GM13977 (cell line): ENCODE data around the gene BCAS3.

Experiments
- DNase-seq: peaks from one replicate; pipeline ENCODE4 v3.0.0; 2012; ENCODE audit warnings: low spot score
- CTCF ChIP-seq: IDR thresholded peaks from 2 replicates; pipeline ENCODE4 v1.5.1; 2012; ENCODE audit warnings: mild to moderate bottlenecking, control low read depth; ENCODE audit not compliant: insufficient read depth; ENCODE audit errors: extremely low read depth, missing control alignments
- in situ Hi-C: fragments of 300-500 bp; cut with MboI; formaldehyde crosslinking; loops from one replicate; pipeline ENCODE4 v1.12.0; 2022; ENCODE audit warnings: low sequenced_read_pairs, low pct_unique_long_range_greater_than_20kb, mixed read lengths, inconsistent platforms; ENCODE audit not compliant: unreplicated experiment

Gene BCAS3

DNA sequence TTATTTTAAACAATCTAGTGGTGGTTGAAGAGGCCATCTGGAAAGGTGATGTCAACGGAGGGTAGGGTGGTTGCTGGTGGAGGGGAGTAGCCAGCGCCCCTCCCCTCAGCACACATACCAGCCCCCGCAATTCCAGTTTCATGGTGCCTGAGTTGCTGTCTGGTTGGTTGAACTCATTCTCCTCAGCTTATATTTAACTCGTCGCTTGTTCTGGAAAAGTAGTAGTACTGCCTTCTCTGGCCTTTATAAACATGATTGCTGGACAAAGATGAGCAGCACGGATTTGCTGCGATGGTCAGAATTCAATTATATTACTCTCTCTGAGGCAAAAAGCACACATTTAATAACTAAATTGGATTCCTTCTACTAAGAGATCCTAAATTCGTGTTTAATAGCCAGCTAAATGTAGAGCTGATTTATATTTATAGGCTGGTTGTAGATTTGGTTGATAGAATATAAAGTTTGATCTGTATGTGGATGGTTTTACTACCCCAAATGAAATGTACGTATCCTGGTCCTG, 484.0 kb downstream of the BCAS3 start:
- in situ Hi-C loops, result no loop called here
- no peak for TF ChIP-seq CTCF
- DNase-seq, result no peak

GRCh38 chr17:61164517-61164916, 486.9 kb downstream of the BCAS3 start:
- no peak for TF ChIP-seq CTCF
- in situ Hi-C loops, result no loop called here

GRCh38 chr17:61167075-61167474, 489.4 kb downstream of the BCAS3 start:
- no peak for DNase-seq
- TF ChIP-seq CTCF, result no peak
- in situ Hi-C loops, result no loop called here

More at GRCh38 chr17:61164517-61164916, 486.9 kb downstream of the BCAS3 start:
- no peak for DNase-seq

- peak; percentile 17 for DNase-seq
- in situ Hi-C loops, result no loop called here
- TF ChIP-seq CTCF, result no peak
Measured at GRCh38 chr17:61168506-61168905, 490.9 kb downstream of the BCAS3 start.

GRCh38 chr17:61174310-61174709, 496.7 kb downstream of the BCAS3 start:
- in situ Hi-C loops, result no loop called here
- DNase-seq, result no peak
- TF ChIP-seq CTCF, result no peak

DNA sequence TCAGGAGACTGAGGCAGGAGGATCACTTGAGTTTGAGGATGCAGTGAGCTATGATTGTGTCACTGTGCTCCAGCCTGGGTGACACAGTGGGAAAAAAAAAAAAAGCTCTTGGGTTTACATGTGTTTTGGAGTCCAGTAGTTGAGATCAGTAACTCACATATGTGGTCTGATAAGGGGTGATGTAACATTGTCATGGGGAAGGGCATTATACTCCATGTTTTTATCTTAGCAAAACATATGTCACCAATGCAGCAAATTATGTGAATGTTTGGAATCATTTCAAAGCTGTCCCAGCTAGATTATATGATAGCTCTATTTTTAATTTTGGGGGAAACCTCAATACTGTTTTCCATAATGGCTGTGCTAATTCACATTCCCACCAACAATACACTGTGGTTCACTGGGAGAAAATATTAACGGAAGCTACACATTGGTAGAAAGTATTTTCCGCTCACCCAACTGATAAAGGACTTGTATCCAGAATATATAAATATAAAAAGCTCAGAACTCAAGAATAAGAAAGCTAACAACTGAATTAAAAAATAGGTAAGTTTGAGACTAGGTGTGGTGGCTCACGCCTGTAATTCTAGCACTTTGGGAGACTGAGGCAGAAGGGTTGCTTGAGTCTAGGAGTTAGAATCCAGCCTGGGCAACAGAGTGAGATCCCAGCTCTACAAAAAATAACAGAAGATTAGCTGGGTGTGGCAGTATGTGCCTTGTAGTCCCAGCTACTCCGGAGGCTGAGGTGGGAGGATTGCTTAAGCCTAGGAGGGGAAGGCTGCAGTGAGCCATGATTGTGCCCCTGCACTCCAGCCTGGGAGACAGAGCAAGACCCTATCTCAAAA, 497.9 kb downstream of the BCAS3 start:
- DNase-seq, result no peak
- TF ChIP-seq CTCF, result no peak
- in situ Hi-C loops, result no loop called here
